PC-3 (cell line): ENCODE results near the gene FAM216B. TPM values are rescaled to one million over a fixed set of nuclear protein-coding genes. Genes with fewer than 3 reads are reported as not detected.

Source experiments
- ATAC-seq: fragments of 200-7000 bp; cut with Tn5 transposase; 2 replicates; pipeline ENCODE4 v1.9.1; 2020; ENCODE audit warnings: mild to moderate bottlenecking, moderate library complexity
- Bru-seq: library from RNA; stranded (reverse); fragments of 400-500 nt; gene quantifications from one replicate; lab custom pipeline; 2021; lab: Mats Ljungman, UMichigan
- BruChase-seq, 2 experiments: library from RNA; stranded (reverse); fragments of 400-500 nt; gene quantifications; one replicate each; lab custom pipeline; 2021; lab: Mats Ljungman, UMichigan
- BruUV-seq: library from RNA; stranded (reverse); fragments of 400-500 nt; replicated peaks from 2 replicates; lab custom pipeline; 2021; lab: Mats Ljungman, UMichigan
- CTCF ChIA-PET: fragments of 300-600 bp; sonication (Branson Sonifier 250); formaldehyde crosslinking; loops from one replicate; lab custom pipeline; 2022; ENCODE audit warnings: antibody characterized with exemption; lab: Charles Lee
- POLR2A ChIA-PET: fragments of 300-600 bp; sonication (Branson Sonifier 250); formaldehyde crosslinking; loops from one replicate; lab custom pipeline; 2022; ENCODE audit warnings: antibody characterized with exemption; ENCODE audit not compliant: unreplicated experiment; lab: Charles Lee
- DNase-seq: peaks from one replicate; pipeline ENCODE4 v3.0.0-alpha.2; 2015
- H2AFZ ChIP-seq: fragments of 300-600 bp; sonication (generic); 2 replicates; pipeline ENCODE4 v1.6.0; 2016; ENCODE audit warnings: antibody characterized with exemption, low read length
- H3F3A ChIP-seq: fragments of 300-600 bp; sonication (generic); one replicate; pipeline ENCODE4 v1.6.0; 2017; ENCODE audit warnings: antibody characterized with exemption, low read length, control low read depth, mild to moderate bottlenecking; ENCODE audit not compliant: unreplicated experiment
- H3K27ac ChIP-seq: fragments of 300-600 bp; sonication (generic); 2 replicates; pipeline ENCODE4 v1.5.1; 2016; ENCODE audit warnings: mild to moderate bottlenecking, low read length
- H3K27me3 ChIP-seq: fragments of 300-600 bp; sonication (generic); 2 replicates; pipeline ENCODE4 v1.6.1; 2016; ENCODE audit warnings: low read length, mixed read lengths
- H3K36me3 ChIP-seq: fragments of 300-600 bp; sonication (generic); 2 replicates; pipeline ENCODE4 v1.6.1; 2016; ENCODE audit warnings: low read depth, mixed run types, low read length, mixed read lengths
- H3K4me1 ChIP-seq: fragments of 300-600 bp; sonication (generic); 2 replicates; pipeline ENCODE4 v1.5.1; 2016; ENCODE audit warnings: low read length; ENCODE audit not compliant: insufficient read depth
- H3K4me2 ChIP-seq: fragments of 300-600 bp; sonication (generic); 2 replicates; pipeline ENCODE4 v1.6.0; 2016; ENCODE audit warnings: low read length
- H3K4me3 ChIP-seq: fragments of 300-600 bp; sonication (generic); 2 replicates; pipeline ENCODE4 v1.5.1; 2016; ENCODE audit warnings: mild to moderate bottlenecking, low read length, mixed read lengths
- H3K79me2 ChIP-seq: fragments of 300-600 bp; sonication (generic); 2 replicates; pipeline ENCODE4 v1.6.1; 2017; ENCODE audit warnings: low read length, mixed read lengths
- H3K9ac ChIP-seq: fragments of 300-600 bp; sonication (generic); 2 replicates; pipeline ENCODE4 v1.6.0; 2016; ENCODE audit warnings: mild to moderate bottlenecking, low read length
- H3K9me2 ChIP-seq: fragments of 300-600 bp; sonication (generic); replicated peaks from 2 replicates; pipeline ENCODE4 v1.6.1; 2016; ENCODE audit warnings: mixed run types, low read length, mixed read lengths
- H3K9me3 ChIP-seq: fragments of 300-600 bp; sonication (generic); 2 replicates; pipeline ENCODE4 v1.6.1; 2016; ENCODE audit warnings: low read length, mixed read lengths
- H4K20me1 ChIP-seq: fragments of 300-600 bp; sonication (generic); 2 replicates; pipeline ENCODE4 v1.6.1; 2016; ENCODE audit warnings: low read length, mixed read lengths
- CTCF ChIP-seq: fragments of 300-600 bp; sonication (generic); conservative IDR thresholded peaks from 2 replicates; pipeline ENCODE4 v1.5.1; 2017; ENCODE audit warnings: antibody characterized with exemption, low read depth, mild to moderate bottlenecking, low read length
- EZH2 ChIP-seq: fragments of 300-600 bp; sonication (generic); IDR thresholded peaks from one replicate; pipeline ENCODE4 v1.6.1; 2017; ENCODE audit warnings: antibody characterized with exemption, mild to moderate bottlenecking, low read length; ENCODE audit not compliant: unreplicated experiment
- EZH2phosphoT487 ChIP-seq: fragments of 300-600 bp; sonication (generic); IDR thresholded peaks from 2 replicates; pipeline ENCODE4 v1.6.1; 2018; ENCODE audit warnings: mild to moderate bottlenecking, antibody characterized with exemption, low read length, borderline replicate concordance
- intact Hi-C: fragments of 100-400 bp; cut with micrococcal nuclease; formaldehyde crosslinking; loops from 2 replicates; pipeline ENCODE4 v1.9.0; 2023
- long read RNA-seq: library from polyadenylated mRNA; unstranded; transcript quantifications from one replicate; pipeline ENCODE4 v2.0.0, GENCODE V29; 2021; ENCODE audit not compliant: unreplicated experiment
- total RNA-seq: library from RNA; depleted of rRNA; stranded (reverse); fragments of >200 nt; gene quantifications from 2 replicates; pipeline ENCODE4 v1.2.3, GENCODE V29; 2014; rRNA removed

The FAM216B gene
- total RNA-seq = not detected in 2 replicates
- not detected for Bru-seq, nascent RNA
- BruChase-seq, experiment 1, labeled RNA remaining after a 6-hour chase = not detected
- not detected for BruChase-seq, experiment 2, labeled RNA remaining after a 2-hour chase
- long read RNA-seq = 0 reads

DNA sequence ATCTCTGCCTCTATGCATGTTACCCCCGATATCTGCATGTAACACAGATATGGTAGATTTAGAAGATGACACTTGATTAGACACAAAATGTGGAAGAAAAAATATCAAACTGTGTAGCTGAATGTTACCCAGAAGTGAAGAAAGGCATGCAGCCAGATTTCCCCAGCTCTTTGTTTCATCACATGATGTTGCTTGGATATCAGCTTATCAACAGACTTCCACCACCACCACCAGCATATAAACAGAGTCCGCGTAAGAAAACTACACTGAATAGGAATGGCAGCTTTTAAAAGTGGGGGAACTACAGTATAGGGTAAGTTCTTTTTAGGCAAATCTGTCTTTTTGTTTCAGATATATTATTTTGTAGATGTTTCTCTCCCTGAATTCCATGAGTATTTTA lies at the start of gene FAM216B:
FAM216B (plus strand) TSS at position 233 of the 400 bp plus-strand sequence. CDS start 2,484 bp downstream, outside the sequence.
- no peak within 1 kb of the TSS for H3K27ac ChIP-seq
- no TSS peak for BruUV-seq
- no peaks in the 10 kb centered on the region for H3K9me3 ChIP-seq
- H3K9me2 ChIP-seq = no peaks in the 10 kb centered on the region
- intact Hi-C loops = no loop called here
- no peaks in the 10 kb centered on the region for H4K20me1 ChIP-seq
- H3K4me3 ChIP-seq = no peak within 1 kb of the TSS
- H3K36me3 ChIP-seq = no peaks in the 10 kb centered on the region
- DNase-seq (no peak), ATAC-seq (no peak)
- CTCF ChIA-PET = no interaction called here
- no peaks in the 10 kb centered on the region for H3F3A ChIP-seq
- H3K9ac ChIP-seq = no peak within 1 kb of the TSS
- POLR2A ChIA-PET = no interaction called here
- H3K4me2 ChIP-seq = no peak within 1 kb of the TSS
- no peaks in the 10 kb centered on the region for H3K79me2 ChIP-seq
- TF ChIP-seq CTCF (no peak), EZH2phosphoT487 (no peak)
- H2AFZ ChIP-seq = no peak within 1 kb of the TSS
- H3K4me1 ChIP-seq = no peaks in the 10 kb centered on the region
- H3K27me3 ChIP-seq = no peaks in the 10 kb centered on the region

DNA sequence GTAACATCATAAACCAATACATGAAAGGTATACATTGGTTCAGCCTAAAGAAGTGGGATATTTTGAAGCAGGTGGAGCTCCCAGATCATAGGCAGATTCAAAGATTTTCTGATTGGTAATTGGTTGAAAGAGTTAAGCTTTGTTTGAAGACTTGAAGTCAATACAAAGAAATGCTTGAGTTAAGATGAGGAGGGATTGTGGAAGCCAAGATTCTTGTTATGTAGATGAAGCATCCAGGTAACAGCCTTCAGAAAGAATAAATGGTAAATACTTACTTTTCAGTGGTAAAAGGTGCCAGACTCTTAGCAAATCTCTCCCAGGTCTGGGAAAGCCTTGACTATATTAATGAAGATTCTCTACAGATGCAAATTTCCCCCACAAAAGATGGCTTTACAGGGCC lies 49.3 kb upstream of the FAM216B start:
- Histone ChIP-seq H4K20me1 (no peaks in the 10 kb centered on the region), H3K27me3 (no peaks in the 10 kb centered on the region), H3K4me1 (no peaks in the 10 kb centered on the region), H2AFZ (no peak overlapping the region), H3K36me3 (no peaks in the 10 kb centered on the region), H3K27ac (no peak overlapping the region), H3K79me2 (no peaks in the 10 kb centered on the region), H3K9me3 (no peaks in the 10 kb centered on the region), H3K4me2 (no peak overlapping the region), H3F3A (no peaks in the 10 kb centered on the region), H3K9me2 (no peaks in the 10 kb centered on the region), H3K4me3 (no peak overlapping the region), H3K9ac (no peak overlapping the region)
- DNase-seq (no peak), ATAC-seq (no peak)
- no TSS peak for BruUV-seq
- CTCF ChIA-PET = no interaction called here
- no peak for TF ChIP-seq EZH2phosphoT487
- no peak for TF ChIP-seq CTCF
- no peak for TF ChIP-seq EZH2
- intact Hi-C loops = no loop called here
- POLR2A ChIA-PET = no interaction called here

- BruUV-seq = no TSS peak
- no peak overlapping the region for H3K4me2 ChIP-seq
- no peaks in the 10 kb centered on the region for H3K9me2 ChIP-seq
- TF ChIP-seq EZH2 = no peak
- no peak for TF ChIP-seq EZH2phosphoT487
- no peak for TF ChIP-seq CTCF
- H3K79me2 ChIP-seq = no peaks in the 10 kb centered on the region
- ATAC-seq (no peak), DNase-seq (no peak)
- no peak overlapping the region for H3K9ac ChIP-seq
- no peak overlapping the region for H3K27ac ChIP-seq
- H3K4me1 ChIP-seq = no peaks in the 10 kb centered on the region
- H4K20me1 ChIP-seq = no peaks in the 10 kb centered on the region
- no peaks in the 10 kb centered on the region for H3F3A ChIP-seq
- CTCF ChIA-PET = no interaction called here
- H3K27me3 ChIP-seq = no peaks in the 10 kb centered on the region
- intact Hi-C loops = no loop called here
- no peak overlapping the region for H2AFZ ChIP-seq
- H3K36me3 ChIP-seq = no peaks in the 10 kb centered on the region
- POLR2A ChIA-PET = no interaction called here
- H3K9me3 ChIP-seq = no peaks in the 10 kb centered on the region
- H3K4me3 ChIP-seq = no peak overlapping the region
These were observed 48.3 kb upstream of the FAM216B start for GRCh38 chr13:42733046-42733445.
